WTC11 (cell line): ENCODE measurements around the gene GNMT. TPM values are rescaled to one million over a fixed set of nuclear protein-coding genes. Genes with fewer than 3 reads are reported as not detected.

Source experiments
- ATAC-seq: fragments of 200-7000 bp; cut with Tn5 transposase; 2 replicates; pipeline ENCODE4 v1.10.0; 2021; ENCODE audit warnings: mild to moderate bottlenecking, moderate library complexity
- CTCF ChIA-PET: fragments of 300-600 bp; sonication (Branson Sonifier 250); formaldehyde crosslinking; loops from one replicate; lab custom pipeline; 2021; ENCODE audit warnings: antibody characterized with exemption; lab: Charles Lee
- POLR2A ChIA-PET: fragments of 350-600 bp; sonication (Branson Sonifier 250); formaldehyde crosslinking; loops from one replicate; lab custom pipeline; 2021; ENCODE audit warnings: antibody characterized with exemption; lab: Charles Lee
- DNase-seq: peaks from one replicate; pipeline ENCODE4 v3.0.0; 2021; ENCODE audit warnings: low spot score
- H3K27ac Mint-ChIP-seq: 2 replicates; pipeline ENCODE4 v1.8.0; 2021; ENCODE audit warnings: mixed read lengths
- H3K27me3 Mint-ChIP-seq: 2 replicates; pipeline ENCODE4 v1.8.0; 2021; ENCODE audit warnings: low read depth, mild to moderate bottlenecking, moderate library complexity, mixed read lengths
- H3K36me3 Mint-ChIP-seq: 2 replicates; pipeline ENCODE4 v1.8.0; 2021; ENCODE audit warnings: mixed read lengths
- H3K4me1 Mint-ChIP-seq: 2 replicates; pipeline ENCODE4 v1.8.0; 2022; ENCODE audit warnings: mixed read lengths
- H3K4me3 Mint-ChIP-seq: 2 replicates; pipeline ENCODE4 v1.8.0; 2021; ENCODE audit warnings: mild to moderate bottlenecking, moderate library complexity, mixed read lengths
- H3K9me3 Mint-ChIP-seq: 2 replicates; pipeline ENCODE4 v1.8.0; 2021; ENCODE audit warnings: mixed read lengths
- ATF6 ChIP-seq: sonication (generic); formaldehyde crosslinking; IDR thresholded peaks from 2 replicates; pipeline ENCODE4 v1.8.1; 2023; ENCODE audit warnings: mild to moderate bottlenecking, missing genetic modification reagents
- CTCF ChIP-seq: fragments of 200-600 bp; IDR thresholded peaks from 2 replicates; pipeline ENCODE4 v1.8.0; 2022; ENCODE audit warnings: antibody characterized with exemption
- ERG ChIP-seq: fragments of 250-450 bp; sonication (Bioruptor Pico); IDR thresholded peaks from 2 replicates; pipeline ENCODE4 v1.8.0; 2021; ENCODE audit warnings: mild to moderate bottlenecking
- HMGA2 ChIP-seq: fragments of 250-450 bp; sonication (Bioruptor Pico); IDR thresholded peaks from 2 replicates; pipeline ENCODE4 v1.4.0; 2021; ENCODE audit warnings: mild to moderate bottlenecking, moderate library complexity
- JAZF1 ChIP-seq: fragments of 250-450 bp; sonication (Bioruptor Pico); IDR thresholded peaks from 2 replicates; pipeline ENCODE4 v1.9.0; 2021; ENCODE audit warnings: moderate library complexity, mild to moderate bottlenecking, inconsistent platforms
- MAX ChIP-seq: sonication (generic); formaldehyde crosslinking; IDR thresholded peaks from 2 replicates; pipeline ENCODE4 v1.8.0; 2022; ENCODE audit warnings: mild to moderate bottlenecking, missing genetic modification reagents
- NFATC4 ChIP-seq: fragments of 250-450 bp; sonication (Bioruptor Pico); IDR thresholded peaks from 2 replicates; pipeline ENCODE4 v1.9.0; 2021; ENCODE audit warnings: mild to moderate bottlenecking
- PRDM15 ChIP-seq: sonication (generic); formaldehyde crosslinking; IDR thresholded peaks from 2 replicates; pipeline ENCODE4 v1.8.0; 2022; ENCODE audit warnings: missing genetic modification reagents
- USF2 ChIP-seq: sonication (generic); formaldehyde crosslinking; IDR thresholded peaks from 2 replicates; pipeline ENCODE4 v1.8.1; 2023; ENCODE audit warnings: mild to moderate bottlenecking, missing genetic modification reagents, moderate library complexity
- ZNF317 ChIP-seq: sonication (generic); formaldehyde crosslinking; IDR thresholded peaks from 2 replicates; pipeline ENCODE4 v1.8.1; 2023; ENCODE audit warnings: low read depth, mild to moderate bottlenecking, moderate library complexity, missing genetic modification reagents, borderline replicate concordance
- ZNF423 ChIP-seq: fragments of 250-450 bp; sonication (Bioruptor Pico); IDR thresholded peaks from 2 replicates; pipeline ENCODE4 v2.1.2; 2022; ENCODE audit warnings: mild to moderate bottlenecking, moderate library complexity
- ZNF512 ChIP-seq: sonication (generic); formaldehyde crosslinking; IDR thresholded peaks from 2 replicates; pipeline ENCODE4 v1.8.1; 2022; ENCODE audit warnings: missing genetic modification reagents, borderline replicate concordance
- ZNF532 ChIP-seq: fragments of 250-450 bp; sonication (Bioruptor Pico); IDR thresholded peaks from 2 replicates; pipeline ENCODE4 v1.9.0; 2021; ENCODE audit warnings: mild to moderate bottlenecking, borderline replicate concordance
- total RNA-seq: library from RNA; stranded (reverse); gene quantifications from 3 replicates; pipeline ENCODE4 v1.2.3, GENCODE V29; 2021

The GNMT gene
- total RNA-seq, 1 experiment from 2014 or later = 2.0 TPM

- TF ChIP-seq PRDM15 (CRISPR knock-in tag) = no peak
- TF ChIP-seq USF2 (CRISPR knock-in tag) = no peak
- no peak for TF ChIP-seq ZNF423 (CRISPR knock-in tag)
- TF ChIP-seq ERG (CRISPR knock-in tag) = no peak
- no peak for TF ChIP-seq CTCF
- TF ChIP-seq ZNF532 (CRISPR knock-in tag) = no peak
Measured at GRCh38 chr6:42936398-42936797, 24.2 kb upstream of the GNMT start (continued).

GRCh38 chr6:42937548-42938427, 22.8 kb upstream of the GNMT start:
- Mint-ChIP-seq H3K4me1 (peaks cover 18% of the 10 kb centered on the region), H3K27ac (peak overlapping the region; percentile 79), H3K36me3 (peaks cover 56% of the 10 kb centered on the region), H3K4me3 (no peak overlapping the region), H3K9me3 (no peaks in the 10 kb centered on the region), H3K27me3 (peaks cover 2% of the 10 kb centered on the region; the same call in 1 of the 2 replicates)
- DNase-seq = no peak
- CTCF ChIA-PET = interaction anchor here (1.1 kb wide), 1 partner anchor 13 kb away, joined by 3 read pairs; no protein-coding TSS in a partner anchor
- POLR2A ChIA-PET = interaction anchor here (0.5 kb wide), 1 partner anchor 10 kb away, joined by 4 read pairs; no protein-coding TSS in a partner anchor
- no peak for ATAC-seq
- TF ChIP-seq NFATC4 (CRISPR knock-in tag) (no peak), ZNF317 (CRISPR knock-in tag) (no peak), ZNF512 (CRISPR knock-in tag) (no peak), HMGA2 (no peak), JAZF1 (no peak), PRDM15 (CRISPR knock-in tag) (no peak), ATF6 (CRISPR knock-in tag) (no peak), MAX (CRISPR knock-in tag) (no peak)
